GM10847 (cell line): ENCODE measurements around the gene PDE11A.

ENCODE experiments used
- POLR2A ChIP-seq: IDR thresholded peaks from 2 replicates; pipeline ENCODE4 v1.6.1; 2011; ENCODE audit not compliant: insufficient read length; ENCODE audit errors: extremely low read depth

Gene PDE11A

DNA sequence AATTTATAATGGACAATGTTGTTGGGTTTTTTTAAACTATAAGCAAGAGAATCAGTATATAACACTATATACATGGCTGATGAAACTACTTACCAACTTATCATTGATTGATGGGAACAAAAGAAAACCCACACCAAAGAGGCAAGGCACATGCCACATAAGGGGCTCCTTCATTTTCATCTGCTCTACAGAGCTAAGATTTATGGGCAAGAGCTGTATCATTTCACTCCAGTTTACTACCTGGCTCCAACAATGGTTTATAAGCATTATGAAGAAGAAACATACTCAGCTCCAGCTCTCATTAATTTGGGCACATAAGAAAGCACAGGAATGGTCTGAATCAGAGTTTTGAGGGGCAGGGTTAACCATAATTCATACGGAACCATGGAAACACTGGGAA lies 396.8 kb downstream of the PDE11A start:
- TF ChIP-seq POLR2A = no peak

- TF ChIP-seq POLR2A = no peak
These were observed 397.2 kb downstream of the PDE11A start for GRCh38 chr2:177675350-177675821.

DNA sequence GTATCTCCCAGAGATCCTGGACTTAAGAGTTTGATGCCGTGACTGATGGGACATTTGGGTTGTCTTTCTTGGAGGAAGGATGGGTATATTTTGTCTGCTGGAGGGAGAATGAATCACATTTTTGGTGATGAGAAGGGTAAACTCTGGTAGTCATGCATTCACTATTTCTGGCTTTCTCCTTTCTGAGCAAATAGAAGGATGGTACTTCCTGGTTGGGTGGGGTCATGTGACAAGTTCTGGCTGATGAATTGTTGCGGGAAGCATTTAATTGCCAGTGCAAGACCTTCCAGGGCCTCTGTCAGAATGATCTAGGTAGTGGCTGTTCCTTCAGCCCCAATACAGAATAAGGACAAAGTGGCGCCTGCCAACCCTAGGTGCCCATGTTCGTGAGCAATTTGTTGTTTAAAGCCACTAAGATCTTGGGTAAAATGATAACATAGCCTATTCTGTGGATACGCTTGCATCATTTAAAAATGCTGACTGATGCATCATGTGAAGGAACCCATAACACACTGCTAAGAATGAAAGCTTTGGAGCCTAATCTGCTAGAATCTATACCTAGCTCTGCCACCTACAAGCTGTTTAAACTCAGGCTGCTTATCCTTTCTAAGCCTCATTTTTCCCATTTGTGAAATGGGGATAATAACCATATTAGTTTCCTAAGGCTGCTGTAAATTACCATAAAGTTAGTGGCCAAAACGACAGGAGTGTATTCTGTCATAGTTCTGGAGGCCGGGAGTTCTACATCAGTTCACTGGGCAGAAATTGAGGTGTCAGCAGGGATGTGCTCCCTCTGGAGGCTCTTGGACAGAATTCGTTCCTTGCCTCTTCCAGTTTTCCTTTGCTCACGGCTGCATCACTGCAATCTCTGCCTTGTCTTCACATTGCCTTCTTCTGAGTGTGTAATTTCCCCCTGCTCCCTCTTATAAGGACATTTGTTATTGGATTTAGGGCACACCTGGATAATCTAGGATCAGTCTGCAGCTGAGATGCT lies 398.7 kb downstream of the PDE11A start:
- no peak for TF ChIP-seq POLR2A

DNA sequence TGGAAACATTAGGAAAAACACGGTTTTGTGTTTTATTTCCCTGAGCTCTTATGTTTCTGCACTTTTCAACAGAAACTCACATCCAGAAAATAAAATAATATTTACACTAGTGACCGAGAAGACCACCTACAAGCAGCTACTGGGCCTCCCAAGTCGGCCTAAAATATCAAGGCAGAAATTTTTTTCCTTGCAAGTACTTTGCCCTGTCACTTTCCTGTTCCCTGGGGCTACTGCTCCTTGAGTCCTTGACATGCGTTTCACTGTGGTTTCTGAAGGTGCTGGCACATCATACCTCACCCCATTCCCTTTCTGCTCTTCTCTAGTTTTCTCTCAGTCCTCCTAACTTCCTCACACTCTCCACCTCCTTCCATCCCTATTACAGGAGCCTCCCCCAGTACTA lies 400.9 kb downstream of the PDE11A start:
- no peak for TF ChIP-seq POLR2A

- TF ChIP-seq POLR2A = no peak
These were observed 401.6 kb downstream of the PDE11A start for GRCh38 chr2:177670791-177671535.

DNA sequence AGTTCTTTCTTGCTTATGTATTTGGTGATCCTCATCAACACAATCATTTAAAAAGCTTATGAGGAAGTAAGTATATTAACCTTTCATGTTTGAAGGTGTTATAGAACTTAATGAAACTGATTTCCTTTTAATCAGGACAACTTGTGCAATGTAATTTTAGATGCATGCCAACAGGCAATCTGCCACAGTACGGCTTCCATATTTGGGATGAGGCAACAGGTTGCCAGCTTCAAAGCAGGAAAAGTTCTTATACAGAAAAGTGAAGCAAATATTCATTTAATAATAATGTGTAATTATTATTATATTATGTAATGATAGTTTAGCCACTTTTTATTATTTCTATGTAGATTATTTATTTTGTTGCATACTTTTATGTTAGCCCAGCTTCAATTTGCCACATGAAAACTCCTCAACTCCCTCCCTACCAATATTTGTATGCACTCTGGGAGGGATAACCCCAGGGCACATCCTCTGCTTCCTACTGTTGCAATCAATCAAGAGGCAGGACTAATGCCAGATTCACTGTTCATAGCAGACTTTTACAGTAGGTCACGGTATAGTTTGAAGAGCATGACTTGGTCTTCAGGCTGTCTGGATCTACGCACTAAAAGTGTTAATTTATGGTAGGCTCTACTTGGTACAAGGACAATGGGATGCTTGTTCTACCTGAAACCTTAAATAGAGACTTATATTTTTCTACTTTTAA lies 402.8 kb downstream of the PDE11A start:
- no peak for TF ChIP-seq POLR2A

DNA sequence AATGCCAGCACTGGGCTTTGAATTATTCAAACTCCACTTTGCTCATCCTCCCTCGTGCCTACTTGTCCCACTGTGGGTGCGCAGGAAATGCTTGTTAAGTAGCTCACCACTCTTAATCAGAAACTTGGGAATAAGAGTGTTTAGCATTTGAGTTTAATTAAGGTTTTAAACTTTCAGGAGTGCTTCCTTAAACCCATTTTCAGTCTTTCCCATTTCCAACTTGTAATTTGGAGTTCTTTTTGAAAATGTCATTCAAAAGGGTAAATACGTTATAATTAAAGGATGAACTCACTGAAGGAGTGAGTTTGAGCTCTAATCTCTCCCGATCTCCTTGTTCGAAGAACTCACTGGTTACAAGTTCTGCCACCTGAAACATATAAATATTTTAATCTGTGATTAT lies 403.4 kb downstream of the PDE11A start:
- no peak for TF ChIP-seq POLR2A

DNA sequence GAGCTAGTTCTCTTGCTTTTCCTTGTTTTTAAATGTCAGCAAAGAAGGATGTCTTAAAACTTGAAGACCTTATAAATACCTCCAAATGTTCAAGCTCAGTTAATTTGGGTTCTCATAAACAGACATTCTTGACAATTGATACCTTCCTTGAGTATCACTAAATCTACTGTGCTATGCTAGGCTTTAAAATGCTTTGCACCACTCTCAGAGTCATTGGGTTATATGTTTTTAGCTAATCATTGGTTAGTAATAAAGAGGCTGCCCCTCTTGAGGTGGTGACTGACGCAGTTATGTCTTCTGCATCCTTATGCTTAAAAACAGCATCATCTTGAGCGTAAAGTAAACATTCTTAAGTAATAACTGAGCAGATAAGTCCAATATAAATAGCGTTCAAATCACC lies 404.0 kb downstream of the PDE11A start:
- no peak for TF ChIP-seq POLR2A

DNA sequence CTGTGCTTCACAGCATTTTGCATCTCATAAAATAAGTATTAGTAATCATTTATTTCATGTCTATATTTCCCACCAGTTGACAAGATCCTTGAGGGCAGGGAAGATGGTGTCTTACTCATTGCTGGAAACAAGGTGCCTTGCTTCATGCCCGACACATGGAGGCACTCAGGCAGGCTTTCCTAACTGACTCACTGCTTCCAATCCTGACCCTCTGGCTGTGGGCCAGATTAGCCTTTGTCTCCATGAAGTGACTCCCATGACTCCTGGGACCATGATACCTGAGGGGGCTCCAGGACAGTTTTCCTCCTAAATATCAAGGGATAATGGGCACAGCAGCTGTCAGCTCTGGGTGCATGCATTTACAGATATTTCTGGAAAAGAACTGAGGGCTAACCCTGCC lies 405.0 kb downstream of the PDE11A start:
- TF ChIP-seq POLR2A = no peak

DNA sequence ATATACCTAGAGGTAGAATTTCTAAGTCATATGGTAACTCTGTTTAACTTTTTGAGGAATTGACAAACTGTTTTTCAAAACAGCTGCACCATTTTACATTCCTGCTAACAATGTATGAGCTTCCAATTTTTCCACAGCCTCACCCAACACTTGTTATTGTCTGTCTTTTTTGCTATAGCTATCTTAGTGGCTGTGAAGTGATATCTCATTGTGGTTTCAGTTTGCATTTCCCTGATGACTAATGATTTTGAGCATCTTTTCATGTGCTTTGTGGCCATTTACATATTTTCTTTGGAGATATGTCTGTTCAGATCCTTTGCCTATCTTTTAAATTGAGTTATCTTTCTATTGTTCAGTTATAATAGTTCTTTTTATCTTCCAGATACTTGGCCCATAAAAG lies 406.2 kb downstream of the PDE11A start:
- TF ChIP-seq POLR2A = no peak

DNA sequence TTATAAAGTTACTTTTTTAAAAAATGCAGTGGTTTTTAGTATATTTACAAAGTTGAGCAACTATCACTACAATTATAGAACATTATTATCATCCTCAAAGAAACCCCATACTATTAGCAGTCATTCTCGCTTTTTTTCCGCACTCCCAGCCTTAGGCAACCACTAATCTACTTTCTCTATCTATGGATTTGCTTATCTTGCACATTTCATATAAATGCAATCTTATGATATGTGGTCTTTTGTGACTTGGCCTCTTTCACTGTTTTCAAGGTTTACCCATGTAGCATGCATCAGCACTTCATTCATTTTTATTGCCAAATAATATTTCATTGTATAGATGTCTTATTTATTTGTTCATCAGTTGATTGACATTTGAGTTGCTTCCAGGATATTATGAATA lies 406.6 kb downstream of the PDE11A start:
- no peak for TF ChIP-seq POLR2A

DNA sequence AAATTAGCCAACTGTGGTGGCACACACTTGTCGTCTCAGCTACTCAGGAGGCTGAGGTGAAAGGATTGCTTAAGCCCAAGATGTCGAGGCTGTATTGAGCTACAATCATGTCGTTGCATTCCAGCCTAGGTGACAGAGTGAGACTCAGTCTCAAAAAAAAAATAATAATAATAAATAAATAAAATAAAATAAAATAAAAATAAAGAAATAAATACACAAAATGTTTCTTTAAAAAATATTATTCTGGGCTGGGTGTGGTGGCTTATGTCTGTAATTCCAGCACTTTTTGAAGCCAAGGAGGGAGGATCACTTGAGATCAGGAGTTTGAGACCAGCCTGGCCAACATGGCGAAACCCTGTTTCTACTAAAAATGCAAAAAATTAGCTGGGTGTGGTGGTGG lies 407.2 kb downstream of the PDE11A start:
- no peak for TF ChIP-seq POLR2A

GRCh38 chr2:177662895-177663294 lies 409.7 kb downstream of the PDE11A start:
- no peak for TF ChIP-seq POLR2A

- TF ChIP-seq POLR2A = no peak
These were observed 411.8 kb downstream of the PDE11A start for GRCh38 chr2:177660742-177661141.

GRCh38 chr2:177658309-177658708 lies 414.3 kb downstream of the PDE11A start:
- no peak for TF ChIP-seq POLR2A

- TF ChIP-seq POLR2A = no peak
These were observed 420.7 kb downstream of the PDE11A start for GRCh38 chr2:177651833-177652232.
